ENCODE results near the gene USP32.
"Not testable (repeated sequence)": the region's sequence is repeated elsewhere in the genome, so short reads cannot be mapped to it uniquely, and the experiment has no call there.

The USP32 gene

DNA sequence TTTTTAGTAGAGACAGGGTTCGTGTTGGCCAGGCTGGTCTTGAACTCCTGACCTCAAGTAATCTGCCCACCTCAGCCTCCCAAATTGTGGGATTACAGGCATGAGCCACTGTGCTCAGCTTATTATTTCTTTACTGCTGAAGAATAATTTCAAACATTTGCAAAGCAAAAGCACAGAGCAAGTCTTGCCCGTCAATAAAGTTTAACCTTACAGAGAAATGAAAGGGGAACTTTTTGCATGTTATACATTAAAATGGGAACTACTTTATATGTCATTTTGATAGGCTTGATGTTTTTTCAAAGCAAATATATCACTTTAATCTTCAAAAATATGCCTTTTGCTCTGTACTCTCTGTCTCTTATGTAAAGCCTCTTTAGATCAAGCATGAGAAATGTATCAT lies 173.2 kb downstream of the USP32 start:
- DNase-seq: not testable (repeated sequence)

DNA sequence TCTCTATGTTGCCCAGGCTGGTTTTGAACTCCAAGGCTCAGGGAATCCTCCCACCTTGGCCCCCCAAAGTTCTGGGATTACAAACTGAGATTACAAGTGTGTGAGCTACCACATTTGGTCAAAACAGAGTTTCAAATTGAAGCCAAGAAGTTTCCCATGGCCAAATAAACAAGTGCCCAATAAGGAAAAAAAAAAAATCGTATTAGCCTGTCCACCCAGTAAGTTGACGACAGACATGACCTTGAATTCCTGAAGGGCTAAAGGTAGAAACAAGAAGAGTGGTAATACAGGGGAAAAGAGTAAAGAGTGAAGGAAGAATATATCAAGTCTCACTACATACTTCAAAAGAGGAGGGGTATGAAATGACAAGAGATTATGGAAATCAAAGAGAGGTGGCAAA lies 176.0 kb downstream of the USP32 start:
- DNase-seq: not testable (repeated sequence)

DNA sequence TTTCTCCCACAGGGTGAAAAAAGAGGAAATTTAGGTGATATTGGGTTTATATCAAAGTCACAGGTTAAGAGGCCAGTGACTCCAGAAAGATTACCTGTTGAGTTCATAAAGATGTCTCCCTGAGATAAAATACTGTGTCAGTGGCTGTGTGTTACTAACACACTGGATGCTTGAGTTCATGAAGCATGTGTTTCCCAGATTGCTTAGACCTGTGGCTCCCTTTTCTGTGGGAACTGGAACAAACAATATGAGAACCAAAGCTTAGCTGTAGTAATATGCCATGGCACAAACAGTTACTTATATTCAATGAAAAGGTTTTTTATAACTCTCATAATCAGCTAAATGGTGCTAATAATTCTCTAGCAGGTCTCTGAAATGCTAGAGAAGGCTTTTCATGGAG lies 180.7 kb downstream of the USP32 start:
- not testable (repeated sequence) for DNase-seq

- DNase-seq: not testable (repeated sequence)
Measured at GRCh38 chr17:60208302-60208701, 183.6 kb downstream of the USP32 start.

DNA sequence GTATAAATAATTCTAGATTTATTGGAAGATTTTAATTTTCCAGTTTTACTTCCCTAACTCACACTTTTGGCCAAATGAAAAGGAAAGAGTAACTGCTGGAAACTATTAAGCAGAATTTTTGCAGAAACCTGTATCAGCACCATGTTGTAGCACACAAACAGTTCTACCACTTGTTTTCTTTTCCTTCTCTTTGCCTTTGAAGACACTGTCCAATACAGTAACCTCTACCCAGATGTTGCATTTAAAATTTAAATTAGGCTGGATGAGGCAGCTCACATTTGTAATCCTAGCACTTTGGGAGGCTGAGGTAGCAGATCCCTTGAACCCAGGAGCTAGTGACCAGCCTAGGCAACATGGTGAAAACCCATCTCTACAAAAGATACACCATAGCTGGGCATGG lies 186.2 kb downstream of the USP32 start:
- DNase-seq: not testable (repeated sequence)

GRCh38 chr17:60198630-60199029 lies 193.3 kb downstream of the USP32 start:
- DNase-seq: not testable (repeated sequence)

DNA sequence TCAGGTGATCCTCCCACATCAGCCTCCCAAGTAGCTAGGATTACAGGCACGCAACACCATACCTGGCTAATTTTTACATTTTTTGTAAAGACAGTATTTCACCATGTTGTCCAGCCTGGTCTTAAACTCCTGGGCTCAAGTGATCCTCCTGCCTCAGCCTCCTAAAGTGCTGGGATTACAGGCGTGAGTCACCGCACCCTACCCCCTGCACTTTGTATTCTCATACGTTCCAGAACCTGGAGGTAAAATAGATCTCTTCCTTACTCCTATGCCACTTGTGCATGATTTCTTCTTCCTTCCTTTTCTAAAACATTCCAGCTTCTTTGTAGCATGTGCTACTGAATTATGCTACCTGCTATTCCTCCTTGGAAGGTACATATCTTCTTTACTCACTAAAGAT lies 197.8 kb downstream of the USP32 start:
- DNase-seq: not testable (repeated sequence)

GRCh38 chr17:60193482-60193881 lies 198.5 kb downstream of the USP32 start:
- DNase-seq: no peak

DNA sequence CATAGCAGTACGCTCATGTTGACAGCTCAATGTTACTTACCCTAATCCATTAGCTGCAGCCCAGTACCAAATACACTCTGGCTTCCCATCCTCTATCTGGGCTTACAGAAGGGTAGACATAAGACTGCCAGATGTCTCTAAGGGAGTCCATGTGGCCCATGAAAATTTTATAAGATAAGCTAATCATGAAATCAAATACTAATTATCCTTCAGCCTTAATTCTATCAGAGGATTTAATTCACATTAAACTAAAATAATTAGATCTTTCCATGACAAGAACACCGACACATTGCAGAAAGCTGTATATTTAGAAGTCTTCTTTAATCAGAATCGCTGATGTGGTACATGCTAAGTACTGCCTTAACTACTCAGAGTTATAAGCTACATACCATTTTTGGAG lies 198.9 kb downstream of the USP32 start:
- DNase-seq: not testable (repeated sequence)

- DNase-seq: not testable (repeated sequence)
Measured at GRCh38 chr17:60190032-60190431, 201.9 kb downstream of the USP32 start.

DNA sequence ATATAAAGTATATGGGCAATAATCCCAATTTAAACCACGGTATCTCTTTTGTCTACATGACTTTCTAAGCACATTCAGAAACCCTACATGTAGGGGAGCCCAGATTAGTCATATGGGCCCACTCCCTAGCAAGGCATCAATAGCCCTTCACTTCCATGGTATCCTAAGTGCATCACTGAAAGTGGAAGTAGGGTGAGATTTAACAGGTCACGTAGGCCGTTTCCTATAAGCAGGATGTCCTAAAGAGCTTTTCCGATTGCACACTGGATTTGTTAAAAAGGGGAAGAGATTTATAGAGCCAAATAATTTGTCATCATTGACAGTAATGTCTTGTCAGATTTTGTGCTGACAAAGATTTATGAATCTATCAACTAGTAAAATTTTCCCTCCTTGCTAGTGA lies 203.2 kb downstream of the USP32 start:
- DNase-seq: no peak

- not testable (repeated sequence) for DNase-seq
Measured at GRCh38 chr17:60186846-60187745, 204.8 kb downstream of the USP32 start.

DNA sequence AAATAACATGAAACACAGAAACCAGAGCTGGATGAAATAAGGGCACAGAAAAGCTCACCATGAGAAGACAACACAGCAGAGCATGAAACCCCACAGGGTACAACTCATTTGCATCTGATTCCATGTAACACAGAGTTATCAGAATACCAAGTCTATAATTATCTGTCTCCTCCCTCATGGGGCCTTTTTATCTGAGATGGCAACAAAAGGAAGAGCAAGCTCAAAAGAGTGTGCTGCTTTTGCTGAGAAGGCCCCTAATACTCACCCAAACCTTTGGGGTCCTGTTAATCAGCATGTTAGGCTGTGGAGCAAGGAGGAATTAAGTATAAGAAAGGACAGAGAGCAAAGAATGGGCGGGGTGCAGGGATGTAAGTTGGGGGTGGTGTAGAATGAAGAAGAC lies 205.6 kb downstream of the USP32 start:
- DNase-seq: not testable (repeated sequence)

DNA sequence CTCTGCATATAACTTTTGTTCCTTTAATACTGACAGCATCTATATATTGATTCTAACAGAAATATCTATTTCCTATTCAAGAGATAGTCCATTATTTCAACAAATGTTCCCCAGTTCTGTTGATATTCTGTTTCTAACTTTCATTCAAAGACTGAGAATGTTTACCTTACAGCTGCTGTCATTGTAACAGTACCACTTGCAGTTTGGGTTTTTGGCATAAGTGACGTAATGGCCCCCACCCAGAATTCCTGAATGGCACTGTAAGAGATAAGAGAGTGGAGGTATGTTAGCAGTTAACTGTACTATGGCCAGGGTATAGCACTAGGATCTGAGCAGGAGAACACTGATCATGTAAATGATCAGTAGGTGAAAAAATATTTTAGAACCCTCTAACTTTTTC lies 211.6 kb downstream of the USP32 start:
- DNase-seq: not testable (repeated sequence)

- DNase-seq: not testable (repeated sequence)
Measured at GRCh38 chr17:60178180-60178579, 213.8 kb downstream of the USP32 start.

DNA sequence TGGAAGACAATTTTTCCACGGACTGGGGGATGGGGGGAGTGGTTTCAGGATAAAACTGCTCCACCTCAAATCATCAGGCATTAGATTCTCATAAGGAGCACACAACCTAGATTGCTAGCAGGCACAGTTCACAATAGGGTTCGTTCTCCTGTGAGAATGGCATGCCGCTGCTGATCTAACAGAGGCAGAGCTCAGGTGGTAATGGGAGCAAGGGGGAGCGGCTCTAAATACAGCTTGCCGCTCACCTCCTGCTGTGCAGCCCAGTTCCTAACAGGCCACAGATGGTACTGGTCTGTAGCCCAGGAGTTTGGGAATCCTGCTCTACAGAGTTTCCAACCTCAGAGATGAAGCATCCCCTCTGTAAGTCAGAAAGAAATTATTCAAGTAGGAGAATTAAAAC lies 215.2 kb downstream of the USP32 start:
- DNase-seq: not testable (repeated sequence)

DNA sequence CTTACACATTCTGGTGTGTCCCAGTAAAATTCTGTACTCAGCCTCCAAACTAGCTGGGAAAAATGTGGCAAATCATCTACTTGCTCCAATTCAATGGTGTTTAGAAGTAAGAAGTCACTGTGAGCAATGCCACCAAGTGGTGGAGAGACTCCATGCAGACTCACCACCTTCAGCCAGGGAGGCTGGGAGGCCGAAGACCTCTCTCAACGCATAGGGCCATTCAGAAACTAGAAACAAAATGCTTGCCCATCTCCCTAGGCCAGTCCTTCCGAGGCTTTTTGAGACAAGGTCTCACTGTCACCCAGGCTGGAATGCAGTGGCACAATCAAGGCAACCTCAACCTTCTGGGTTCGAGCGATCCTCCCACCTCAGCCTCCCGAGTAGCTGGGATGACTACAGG lies 217.2 kb downstream of the USP32 start:
- DNase-seq: not testable (repeated sequence)

DNA sequence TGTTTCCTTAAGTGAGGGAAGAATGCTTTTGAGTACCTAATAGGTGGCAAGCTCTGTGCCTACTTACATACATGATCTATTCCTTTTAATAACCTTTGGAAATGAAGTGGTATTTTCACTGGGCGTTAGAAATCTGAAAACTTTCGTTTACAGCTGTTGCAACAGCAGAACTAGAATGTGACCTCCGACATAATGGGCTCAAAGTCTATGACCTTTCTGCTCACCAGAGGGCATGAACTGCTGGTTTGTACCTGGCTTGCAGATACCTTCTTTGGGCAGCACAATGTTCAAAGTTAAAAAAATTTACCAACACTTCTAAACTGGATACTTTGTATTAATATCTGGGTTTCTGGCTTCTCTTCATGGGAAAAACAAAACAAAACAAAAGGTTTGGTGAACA lies 217.9 kb downstream of the USP32 start:
- DNase-seq: no peak

DNA sequence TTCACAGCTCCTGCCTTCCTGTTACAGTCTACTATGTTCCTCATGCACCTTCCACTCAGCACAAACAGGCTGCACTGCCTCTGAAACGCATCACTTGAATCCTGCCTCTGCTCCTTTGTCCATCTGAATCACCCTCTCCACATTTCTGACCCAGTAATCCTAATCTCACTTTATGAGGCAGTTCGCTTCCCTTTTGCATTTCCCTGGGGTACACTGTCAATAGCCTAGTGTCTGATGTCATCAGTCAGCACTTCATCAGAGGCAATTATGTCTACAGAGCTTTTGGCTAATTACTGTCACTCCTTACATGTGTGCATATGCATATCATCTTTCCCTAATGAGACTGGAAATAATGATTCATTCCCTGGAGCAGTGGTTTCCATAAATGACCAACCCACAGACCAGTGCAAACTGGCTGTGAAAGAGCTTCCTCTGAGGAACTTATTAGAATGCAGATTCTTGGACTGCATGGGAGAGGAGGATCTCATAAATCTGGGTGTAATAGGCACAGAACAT lies 218.6 kb downstream of the USP32 start:
- no peak for DNase-seq

GRCh38 chr17:60171753-60172079 lies 220.2 kb downstream of the USP32 start:
- no peak for DNase-seq

DNA sequence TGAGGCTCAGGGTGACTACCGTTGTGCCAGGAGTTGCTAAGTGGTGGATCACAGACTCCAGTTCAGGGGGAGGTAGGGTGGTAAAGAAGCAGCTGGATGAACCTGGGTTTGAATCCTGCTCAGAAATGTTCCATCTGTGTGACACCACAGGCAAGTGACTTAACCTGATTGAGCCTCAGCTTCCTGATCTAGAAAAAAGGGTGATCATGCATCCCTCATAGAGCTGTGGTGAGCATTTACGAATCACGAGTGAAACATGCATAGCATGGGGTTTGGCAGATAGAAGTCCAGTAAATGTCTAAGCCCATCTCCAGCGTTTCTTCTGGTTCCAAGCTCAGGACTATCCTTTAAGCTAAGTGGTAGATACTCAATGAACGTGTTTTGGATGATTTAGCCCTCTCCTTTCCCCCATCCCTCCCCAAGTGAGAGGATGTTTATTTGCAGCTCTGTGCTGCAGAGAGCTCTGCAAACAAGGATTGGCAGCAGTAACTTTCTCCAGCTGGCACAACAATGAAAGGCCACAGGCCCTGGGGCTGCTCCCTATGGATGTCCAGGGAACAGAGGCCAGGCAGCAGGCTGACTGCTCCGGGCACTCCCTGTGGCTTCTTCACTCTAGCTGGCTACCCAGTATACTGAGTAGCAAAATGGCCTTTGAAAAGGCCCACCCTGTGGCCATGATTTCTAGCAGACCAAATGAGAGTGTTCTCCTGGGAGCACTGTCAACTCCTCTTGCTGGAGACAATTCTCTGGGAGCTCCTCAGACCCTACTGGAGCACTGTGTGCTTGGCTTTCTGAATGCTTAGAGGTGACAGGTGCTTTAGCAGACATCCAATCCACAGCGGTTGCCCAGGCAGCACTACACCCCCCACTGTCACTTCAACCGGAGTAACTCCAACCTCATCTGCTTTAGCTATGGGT lies 220.8 kb downstream of the USP32 start:
- no peak for DNase-seq

DNA sequence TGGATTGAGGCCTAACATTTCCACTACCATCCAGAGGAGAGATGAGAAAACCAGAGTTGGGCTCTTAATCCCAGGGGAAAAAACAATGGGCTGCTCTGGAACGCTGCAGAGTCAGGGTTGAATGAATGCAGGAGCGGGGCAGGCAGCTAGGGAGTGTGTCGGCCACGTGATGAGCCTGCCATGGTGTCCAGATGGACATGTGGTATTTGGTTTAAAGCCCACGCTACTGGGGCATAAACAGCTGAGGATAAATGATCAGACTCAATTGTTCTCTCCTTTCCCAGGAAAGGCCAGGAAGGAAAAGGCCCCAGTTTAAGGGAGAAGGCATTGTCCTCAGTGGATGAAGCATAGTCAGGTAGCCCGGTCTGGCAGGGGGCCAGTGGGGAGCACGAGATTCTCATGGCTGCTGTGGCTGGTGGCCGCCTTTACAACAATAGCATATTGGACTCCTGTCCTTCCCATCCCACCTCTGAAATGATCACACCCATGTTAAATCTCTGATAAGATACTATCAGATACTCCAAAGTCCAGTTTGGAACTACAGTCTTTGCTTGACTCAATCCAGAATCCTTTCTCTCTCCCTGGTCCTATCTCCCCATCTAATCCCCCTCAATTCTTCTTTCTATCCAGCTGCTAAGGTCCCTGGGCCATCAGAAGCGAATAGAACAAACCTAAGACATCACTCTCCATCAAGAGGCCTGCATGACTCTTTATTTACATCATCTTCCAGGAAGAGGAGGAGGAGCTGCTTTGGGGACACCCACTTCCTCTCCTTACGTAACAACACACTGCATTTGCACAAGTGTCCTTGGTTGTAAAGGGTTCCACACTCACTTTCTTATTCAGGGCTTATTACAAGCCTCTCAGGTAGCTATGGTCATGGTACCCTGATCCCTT lies 221.8 kb downstream of the USP32 start:
- no peak for DNase-seq
